ENCODE data around the gene LOX.
"Not testable (repeated sequence)": the region's sequence is repeated elsewhere in the genome, so short reads cannot be mapped to it uniquely, and the experiment has no call there.

LOX gene

DNA sequence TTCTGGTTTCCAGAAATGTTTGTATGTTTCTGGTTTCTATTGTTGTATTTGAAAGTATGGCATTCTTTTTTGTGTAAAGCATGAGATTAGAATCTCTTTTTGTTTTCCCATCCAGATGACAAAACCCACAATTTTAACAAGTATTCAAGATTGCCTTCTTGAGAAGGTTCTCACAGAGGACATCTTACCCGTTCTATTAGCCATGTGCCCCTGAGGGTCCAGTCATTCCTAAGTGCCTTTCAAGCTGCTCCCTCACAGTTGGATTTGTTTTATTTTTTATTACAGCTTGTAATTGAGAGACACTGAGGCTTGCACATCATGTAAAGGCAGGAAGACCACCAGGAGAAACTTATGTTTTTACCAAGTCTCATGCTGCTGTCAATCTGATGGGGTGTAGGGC lies 19.3 kb upstream of the LOX start:
- no peak for DNase-seq (ENCODE audit: low spot score)

DNA sequence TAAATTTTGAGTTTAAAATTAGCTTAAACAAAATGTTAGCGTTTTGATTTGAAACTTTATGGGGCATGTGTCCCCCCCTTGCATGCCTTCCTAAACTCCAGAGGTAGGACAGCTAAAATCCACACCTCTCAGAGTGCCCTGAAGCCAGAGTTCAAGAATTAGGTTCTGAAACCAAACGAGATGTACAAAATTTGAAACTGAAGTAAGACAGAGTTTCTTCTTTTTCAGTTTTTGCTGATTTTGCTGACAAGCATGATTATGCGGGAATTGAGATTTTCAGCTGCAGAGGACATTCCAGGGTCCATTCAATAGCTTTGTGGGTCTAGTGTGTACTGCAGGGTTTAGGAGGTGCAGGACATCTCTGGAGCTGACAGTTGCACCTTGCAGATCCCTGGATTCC lies 17.1 kb upstream of the LOX start:
- no peak for DNase-seq (ENCODE audit: low spot score)

DNA sequence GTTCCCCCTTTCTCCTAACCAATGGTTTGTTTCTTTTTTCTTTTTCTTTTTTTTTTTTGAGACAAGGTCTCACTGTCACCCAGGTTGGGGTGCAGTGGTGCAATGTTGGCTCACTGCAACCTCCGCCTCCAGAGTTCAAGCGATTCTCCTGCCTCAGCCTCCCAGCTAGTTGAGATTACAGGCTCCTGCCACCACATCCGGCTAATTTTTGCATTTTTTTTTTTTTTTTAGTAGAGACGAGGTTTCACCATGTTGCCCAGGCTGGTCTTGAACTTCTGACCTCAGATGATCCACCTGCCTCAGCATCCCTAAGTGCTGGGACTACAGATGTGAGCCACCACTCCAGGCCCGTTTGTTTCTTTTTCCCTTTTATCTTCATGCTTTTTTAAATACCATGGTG lies 16.2 kb upstream of the LOX start:
- not testable (repeated sequence) for DNase-seq (ENCODE audit: low spot score)

DNA sequence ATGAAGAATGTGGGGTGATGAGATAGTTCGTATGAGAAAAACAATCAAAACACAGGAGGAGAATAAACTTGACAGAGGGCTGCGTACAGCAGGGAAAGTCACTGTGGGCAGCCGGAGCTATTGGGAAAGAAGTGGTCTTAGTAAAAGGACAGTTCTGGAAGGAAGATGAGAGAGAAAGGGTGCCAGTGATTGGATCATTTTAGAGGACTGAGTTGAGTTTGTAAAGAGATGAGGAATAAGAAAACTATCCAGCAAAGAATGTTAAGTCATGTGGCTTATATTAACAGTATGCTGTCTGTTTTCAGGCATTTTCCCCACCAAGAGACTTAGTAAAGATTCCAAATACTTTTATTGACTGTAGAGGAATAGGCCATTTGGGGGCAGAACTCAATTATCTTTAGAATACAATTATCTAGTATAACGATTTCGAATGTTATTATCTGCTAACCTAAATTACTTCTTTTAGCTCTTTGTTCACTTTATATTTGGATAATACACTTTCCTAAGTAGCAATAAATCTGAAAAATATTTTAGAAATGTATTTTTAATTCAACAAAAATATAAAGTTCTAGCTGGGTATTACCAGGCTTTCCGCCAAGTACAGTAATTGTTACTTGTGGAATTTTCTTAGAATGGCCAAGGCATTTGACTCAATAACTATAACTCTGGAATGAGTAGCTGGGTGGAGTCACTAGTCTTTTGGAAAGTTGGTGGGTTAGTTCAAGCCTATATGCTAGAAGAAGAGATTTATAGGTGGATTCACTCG lies 15.5 kb upstream of the LOX start:
- DNase-seq (ENCODE audit: low spot score): no peak

DNA sequence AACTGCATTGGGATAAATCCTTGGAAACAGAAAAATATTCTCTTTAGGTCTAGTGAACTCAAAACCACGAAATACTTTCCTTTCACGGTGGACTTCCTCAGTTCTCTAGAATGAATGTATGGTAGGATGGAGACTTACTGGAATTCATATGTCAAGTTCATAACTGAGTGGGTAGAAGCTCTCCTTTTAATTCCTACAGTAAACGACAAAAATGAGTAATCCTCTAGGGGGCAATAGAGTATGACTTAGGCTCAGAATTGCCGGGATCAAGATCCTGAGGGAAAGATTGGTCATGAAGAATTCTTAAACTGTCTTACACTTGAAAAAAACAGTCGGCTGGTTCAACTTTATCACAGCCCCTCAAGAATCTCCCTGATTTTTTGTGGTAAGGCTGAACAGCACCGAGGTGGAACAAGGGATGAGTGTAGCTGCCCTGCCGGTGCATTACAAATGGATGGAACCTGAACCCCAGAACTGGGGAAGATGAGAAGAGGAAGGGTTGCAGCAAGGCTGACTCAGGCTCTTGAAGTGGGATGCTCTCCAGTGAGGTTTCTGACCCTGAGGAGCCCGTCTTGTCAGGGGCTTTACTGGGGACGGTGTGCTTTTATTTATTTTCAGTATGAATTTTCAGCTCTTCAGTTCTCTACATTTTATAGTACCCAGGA lies 14.0 kb upstream of the LOX start:
- no peak for DNase-seq (ENCODE audit: low spot score)

DNA sequence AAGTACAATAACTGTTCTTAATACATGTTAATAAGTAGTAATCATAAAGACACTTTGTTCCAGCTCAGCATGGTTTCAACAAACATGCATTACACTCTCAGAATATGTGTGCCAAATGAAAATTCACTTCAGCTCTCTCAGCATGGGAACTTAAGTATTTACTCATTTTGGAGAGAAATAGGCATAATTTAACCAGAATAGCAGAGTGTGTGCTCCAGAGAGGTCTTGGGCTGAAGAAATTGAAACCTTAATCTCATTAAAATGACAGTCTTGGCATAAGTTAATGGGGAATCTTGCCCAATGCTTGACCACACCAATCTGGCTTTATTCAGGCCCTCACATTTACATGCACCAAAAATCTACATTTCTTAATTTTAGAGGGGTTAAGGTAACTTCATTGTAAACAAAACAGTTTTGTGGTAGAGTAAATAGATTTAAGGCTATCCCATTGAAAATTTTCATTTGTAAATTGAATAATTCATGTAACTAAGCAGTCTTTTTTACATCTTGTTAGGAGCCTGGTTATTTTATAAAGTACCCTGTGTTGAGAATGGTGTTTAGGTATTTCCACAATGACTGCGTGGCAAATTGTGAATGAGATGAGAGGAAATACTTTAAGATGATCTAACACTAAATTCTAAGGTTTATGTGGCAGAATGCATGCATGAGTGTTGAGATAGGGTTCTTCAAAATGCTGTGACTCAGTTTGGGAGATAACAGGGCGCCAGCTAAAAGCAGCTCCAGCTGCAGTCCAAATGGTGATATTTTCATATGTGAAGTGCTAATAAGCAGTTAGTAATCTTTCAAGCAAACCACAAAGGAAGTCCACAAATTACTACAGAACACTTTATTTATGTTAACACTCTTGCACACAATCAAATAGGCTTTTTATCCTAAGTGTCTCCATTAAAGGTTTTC lies 11.3 kb upstream of the LOX start:
- no peak for DNase-seq (ENCODE audit: low spot score)

DNA sequence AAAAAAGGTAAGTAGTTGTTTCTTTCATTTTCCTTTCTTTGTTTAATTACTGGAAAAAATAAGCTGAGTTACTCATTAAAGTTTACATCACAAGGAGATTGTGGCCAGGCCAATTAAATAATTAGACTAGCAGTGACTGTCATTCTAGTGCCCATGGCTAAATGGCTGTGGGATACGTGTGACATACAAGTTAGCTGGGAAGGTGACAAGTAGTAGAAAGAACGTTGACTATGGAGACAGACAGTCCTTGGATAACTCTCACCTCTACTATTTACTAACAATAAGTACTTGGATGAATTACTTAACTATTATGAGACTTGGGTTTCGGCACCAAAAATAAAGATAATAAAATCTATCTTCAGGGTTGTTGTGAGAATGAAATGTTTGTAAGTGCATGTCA lies 7.0 kb upstream of the LOX start:
- no peak for DNase-seq (ENCODE audit: low spot score)

DNA sequence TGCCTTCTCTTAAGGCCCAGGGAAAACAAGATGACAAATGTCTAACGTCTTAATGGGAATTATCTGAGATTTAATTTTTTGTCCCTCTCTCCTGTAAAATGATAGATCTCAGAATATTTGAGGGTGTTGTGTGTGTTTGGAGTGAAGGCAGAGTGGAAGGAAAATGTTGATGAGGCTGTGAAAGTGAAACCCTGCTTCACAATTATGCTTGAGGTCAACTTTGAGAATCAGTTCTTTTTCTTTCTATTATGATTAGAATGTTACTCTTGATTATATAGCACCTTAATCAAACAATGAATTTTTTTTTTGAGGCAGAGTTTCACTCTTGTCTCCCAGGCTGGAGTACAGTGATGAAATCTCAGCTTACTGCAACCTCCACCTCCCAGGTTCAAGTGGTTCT lies 5.5 kb upstream of the LOX start:
- no peak for DNase-seq (ENCODE audit: low spot score)

DNA sequence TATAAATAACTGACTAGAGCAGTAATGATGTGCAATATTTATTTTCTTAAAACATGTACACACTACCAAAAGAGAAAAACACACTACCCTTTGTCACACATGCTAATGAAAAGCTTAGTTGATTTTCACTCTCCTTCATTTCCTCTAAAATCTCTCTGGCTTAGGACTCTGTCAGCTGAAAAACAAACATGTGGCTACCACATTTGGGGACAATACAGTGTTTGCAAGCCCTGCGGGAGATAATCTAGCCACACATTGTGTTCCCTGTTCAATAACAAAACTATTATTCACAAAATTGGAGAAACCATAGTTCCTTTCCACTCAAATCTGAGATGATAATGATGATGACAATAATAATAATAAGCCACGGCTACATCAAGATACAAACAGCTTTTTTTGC lies 3.5 kb upstream of the LOX start:
- DNase-seq (ENCODE audit: low spot score): no peak

DNA sequence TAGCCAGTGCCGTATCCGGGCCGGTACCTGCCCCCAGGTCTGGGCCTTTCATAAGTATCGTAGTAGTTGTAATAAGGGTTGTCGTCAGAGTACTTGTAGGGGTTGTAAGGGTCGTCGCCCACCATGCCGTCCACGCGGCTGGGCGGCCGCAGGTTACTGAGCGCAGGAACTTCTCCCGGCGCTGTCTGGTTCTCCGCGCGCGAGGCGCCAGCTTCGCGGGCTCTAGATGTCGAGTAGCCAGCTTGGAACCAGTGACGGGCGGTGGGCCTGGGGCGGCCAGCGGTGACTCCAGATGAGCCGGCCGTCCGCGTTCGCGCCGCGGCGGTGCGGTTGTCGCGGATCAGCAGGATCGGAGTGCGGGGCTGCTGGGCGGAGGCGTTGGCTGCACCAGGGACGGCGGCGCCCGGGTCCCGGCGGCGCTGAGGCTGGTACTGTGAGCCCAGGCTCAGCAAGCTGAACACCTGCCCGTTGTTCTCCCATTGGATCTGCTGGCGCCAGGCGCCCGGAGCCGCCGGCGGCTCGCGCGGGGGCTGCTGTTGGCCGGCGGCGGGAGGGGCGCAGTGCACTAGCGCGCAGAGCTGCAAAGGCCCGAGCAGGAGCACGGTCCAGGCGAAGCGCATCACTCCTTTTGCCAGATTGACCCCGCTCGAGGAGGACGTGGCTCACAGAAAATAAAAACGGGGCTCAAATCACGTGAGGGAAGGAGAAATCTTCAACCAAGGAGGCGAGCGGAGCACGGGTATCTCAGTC lies 518 bp downstream of the LOX start:
- DNase-seq (ENCODE audit: low spot score): peak; percentile 3

DNA sequence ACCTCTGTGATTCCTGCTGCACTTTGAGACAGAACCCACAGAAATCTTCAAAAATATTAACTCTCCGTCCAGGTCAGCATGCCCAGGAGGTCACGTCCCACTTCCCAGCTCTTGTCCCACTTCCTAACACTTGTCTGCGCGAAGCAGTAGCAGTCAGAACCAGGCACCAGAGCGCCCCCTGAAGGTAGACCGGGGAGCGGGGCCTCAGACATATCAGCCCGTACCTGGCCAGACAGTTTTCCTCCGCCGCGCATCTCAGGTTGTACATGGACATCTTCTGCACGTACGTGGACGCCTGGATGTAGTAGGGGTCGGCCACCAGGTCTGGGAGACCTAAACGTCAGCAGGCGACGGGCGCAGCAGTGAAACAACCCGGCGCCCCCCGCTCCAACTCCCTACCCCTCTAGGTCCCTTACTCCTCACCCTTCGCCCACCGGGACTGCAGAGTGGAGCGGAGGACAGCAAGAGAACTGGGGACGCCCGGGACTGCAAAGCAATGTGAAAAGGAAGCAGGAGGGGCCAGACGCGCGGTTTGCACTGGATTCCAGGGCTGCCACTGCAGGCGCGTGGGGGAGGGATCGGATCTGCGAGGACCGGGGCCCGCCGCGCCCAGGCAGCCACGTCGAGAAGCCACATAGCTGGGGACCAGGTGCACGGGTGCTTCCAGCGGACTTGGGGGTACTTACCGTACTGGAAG lies 1.2 kb downstream of the LOX start:
- DNase-seq (ENCODE audit: low spot score): peak; percentile 52

DNA sequence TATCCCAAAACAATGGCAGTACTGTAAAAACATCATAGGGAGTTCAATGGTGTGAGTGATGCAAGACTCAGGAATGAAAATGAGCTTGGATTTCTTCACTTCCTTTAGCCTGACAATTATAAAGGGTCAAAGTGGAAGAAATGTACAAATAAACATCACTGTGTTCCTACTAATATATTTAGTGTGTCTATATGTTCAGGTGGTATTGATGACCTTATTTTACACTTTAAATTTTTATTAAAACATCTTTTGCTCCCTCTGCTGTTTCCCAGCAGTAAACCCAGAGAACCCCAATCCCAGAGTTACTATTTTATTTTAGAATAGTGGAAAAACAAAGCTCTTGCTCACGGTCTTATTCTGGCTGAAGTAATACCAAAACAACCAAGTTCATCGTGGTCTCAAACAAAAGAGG lies 2.0 kb downstream of the LOX start:
- DNase-seq (ENCODE audit: low spot score): no peak

DNA sequence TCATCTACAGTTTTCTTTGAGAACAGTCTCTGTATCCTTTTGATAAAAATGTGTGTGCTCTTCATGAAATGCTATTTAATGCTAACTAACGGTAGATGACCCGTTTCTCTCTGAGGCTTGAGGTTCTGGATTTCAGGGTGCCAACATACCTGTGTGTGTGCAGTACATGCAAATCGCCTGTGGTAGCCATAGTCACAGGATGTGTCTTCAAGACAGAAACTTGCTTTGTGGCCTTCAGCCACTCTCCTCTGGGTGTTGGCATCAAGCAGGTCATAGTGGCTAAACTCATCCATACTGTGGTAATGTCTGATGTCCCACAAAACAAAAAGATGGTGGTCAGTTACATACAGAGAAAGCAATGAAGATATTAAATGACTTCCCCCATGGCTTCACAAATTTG lies 4.2 kb downstream of the LOX start:
- no peak for DNase-seq (ENCODE audit: low spot score)

DNA sequence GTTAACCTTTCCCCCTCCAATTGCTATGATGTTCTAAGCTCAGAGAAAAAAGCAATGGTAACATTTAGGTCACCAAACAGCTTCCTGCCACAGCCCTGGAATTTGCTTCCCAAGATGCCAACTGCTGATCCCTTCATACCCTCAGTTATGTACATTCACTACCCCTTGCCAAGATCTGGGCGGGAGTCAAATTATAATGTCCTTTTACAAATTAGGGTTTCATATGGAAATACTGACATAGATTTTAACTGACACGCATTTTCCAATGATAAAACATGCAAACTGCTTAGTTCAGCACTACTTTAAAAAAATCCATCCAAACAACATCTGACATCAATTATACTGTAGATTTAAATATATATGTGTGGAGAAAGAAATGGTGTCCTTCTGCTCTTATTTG lies 5.0 kb downstream of the LOX start:
- DNase-seq (ENCODE audit: low spot score): no peak

DNA sequence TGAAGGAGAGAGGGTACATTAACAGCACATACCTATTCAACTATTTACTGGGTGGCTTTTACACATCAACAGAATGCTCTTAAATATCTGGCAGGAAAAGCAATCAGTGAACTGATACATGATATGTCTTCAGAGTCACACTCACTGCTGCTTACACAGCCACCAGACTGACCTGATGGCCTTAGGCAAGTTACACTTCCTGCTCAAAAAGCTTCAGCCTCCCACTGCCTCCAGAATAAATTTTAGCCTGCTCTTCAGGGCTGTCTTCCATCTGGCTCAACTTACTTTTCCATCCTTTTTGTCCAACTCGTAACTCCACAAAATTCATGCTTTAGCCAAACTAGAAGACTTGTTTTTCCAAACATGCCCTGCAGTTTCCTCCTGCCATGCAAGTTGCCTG lies 10.7 kb downstream of the LOX start:
- DNase-seq (ENCODE audit: low spot score): no peak

DNA sequence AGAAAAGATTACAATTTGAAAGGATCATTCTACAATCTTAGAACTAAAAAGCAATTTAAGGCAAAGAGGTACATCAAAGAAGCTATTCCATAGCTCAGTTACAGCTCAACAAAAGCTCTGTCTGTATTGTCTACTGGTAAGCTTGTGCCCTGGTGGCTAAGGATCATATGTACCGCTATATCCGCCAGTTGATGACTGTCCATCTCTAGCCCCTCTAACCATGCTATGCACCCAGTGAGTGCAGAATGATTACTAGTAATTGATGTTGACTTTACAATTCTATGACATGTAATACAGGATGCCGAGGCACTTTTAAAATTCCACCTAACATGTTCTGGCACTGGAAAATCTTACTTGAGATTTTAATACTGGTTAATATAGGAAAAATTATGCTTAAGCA lies 13.1 kb downstream of the LOX start:
- no peak for DNase-seq (ENCODE audit: low spot score)

DNA sequence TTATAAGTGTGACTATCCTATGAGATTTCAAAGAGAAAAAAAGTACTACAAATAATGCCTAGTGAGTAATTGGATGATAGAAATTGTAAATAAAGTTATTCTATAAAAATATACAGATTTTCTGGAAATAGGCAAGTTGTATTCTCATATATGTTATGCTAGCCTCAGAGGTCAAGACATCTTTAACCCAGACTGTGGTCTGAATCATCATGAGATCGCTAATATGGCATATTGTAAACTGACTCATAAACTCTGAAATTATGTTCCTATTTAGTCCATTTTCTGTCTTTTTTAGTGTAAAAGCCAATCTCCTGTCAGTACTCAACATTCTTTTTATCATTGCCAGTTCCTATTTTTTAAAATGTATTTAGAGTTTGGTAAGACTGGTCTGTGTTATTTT lies 14.2 kb downstream of the LOX start:
- no peak for DNase-seq (ENCODE audit: low spot score)

DNA sequence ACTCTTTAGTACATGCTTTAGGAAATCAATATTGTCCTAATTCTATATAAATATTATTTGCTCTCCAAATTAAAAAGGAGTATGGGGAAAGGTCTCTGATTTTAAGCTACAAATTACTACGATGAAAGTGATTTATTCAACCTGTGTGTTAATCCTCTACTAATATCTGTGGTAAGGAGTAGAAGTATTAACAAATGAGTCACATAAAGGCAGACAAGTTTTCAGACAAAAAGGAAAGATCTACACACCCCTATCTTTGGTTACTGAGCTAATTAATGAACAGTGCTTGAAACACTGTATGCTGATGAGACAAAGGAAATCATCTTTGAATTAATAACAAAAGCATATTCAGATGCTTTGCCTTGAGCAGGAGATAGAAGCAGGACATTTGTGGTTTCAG lies 15.9 kb downstream of the LOX start:
- no peak for DNase-seq (ENCODE audit: low spot score)

DNA sequence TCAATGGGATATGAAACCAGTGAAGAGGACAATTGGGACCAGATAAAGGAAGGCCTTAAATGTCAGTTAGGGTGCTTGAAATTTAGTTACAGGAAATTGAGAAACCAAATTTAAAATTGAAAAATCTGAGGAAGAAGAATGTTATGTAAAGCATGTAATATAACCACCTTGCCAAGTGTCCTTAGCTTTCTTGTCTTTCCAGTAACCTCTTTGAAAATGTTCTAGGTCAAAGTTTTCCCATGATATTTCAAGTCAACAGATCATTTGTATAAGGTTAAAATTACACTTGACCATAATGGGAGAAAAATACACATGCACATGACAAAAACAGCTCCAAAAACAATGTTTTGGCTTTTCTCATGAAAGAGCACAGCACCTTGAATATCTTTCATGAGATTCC lies 21.1 kb downstream of the LOX start:
- no peak for DNase-seq (ENCODE audit: low spot score)

DNA sequence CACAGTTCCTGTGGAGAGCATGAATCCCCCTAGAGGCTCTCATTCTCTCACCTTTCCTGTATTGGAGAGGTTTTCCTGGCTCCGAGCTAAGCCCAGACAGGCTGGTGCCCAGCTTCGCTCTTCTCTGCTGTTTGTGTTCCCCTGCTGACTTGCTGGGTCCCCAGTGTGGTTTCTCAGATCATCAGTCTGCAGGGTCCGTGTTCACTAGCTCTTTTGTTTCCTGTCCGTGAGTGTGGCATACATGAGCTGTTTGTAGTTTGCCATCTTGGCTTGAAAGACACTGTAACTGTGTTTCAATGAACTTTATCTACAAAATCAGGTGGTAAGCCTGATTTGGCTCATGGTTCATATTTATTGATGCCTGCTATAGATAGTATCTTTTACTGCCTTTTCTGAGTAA lies 23.8 kb downstream of the LOX start:
- no peak for DNase-seq (ENCODE audit: low spot score)

Measured in Ammon's horn (tissue), 1 donor.